Endothelial cell (in vitro differentiated cells): ENCODE measurements around the gene FRMD4A. TPM values are rescaled to one million over a fixed set of nuclear protein-coding genes. Genes with fewer than 3 reads are reported as not detected.

Experiments
- DNase-seq: peaks from one replicate; pipeline ENCODE4 v3.0.0; 2021; ENCODE audit warnings: low spot score
- H3K27ac Mint-ChIP-seq: one replicate; pipeline ENCODE4 v1.8.0; 2021; ENCODE audit warnings: mixed read lengths, inconsistent platforms; ENCODE audit not compliant: unreplicated experiment
- H3K27me3 Mint-ChIP-seq: one replicate; pipeline ENCODE4 v1.8.0; 2021; ENCODE audit warnings: mild to moderate bottlenecking, moderate library complexity, mixed read lengths, inconsistent platforms; ENCODE audit not compliant: unreplicated experiment
- H3K36me3 Mint-ChIP-seq: one replicate; pipeline ENCODE4 v1.8.0; 2021; ENCODE audit warnings: mild to moderate bottlenecking, low read depth, mixed read lengths, inconsistent platforms; ENCODE audit not compliant: unreplicated experiment
- H3K4me1 Mint-ChIP-seq: one replicate; pipeline ENCODE4 v1.8.0; 2021; ENCODE audit warnings: mild to moderate bottlenecking, mixed read lengths, inconsistent platforms; ENCODE audit not compliant: unreplicated experiment
- H3K4me3 Mint-ChIP-seq: one replicate; pipeline ENCODE4 v1.8.0; 2021; ENCODE audit warnings: mild to moderate bottlenecking, mixed read lengths, inconsistent platforms; ENCODE audit not compliant: unreplicated experiment
- H3K9me3 Mint-ChIP-seq: one replicate; pipeline ENCODE4 v1.8.0; 2021; ENCODE audit warnings: mixed read lengths, inconsistent platforms; ENCODE audit not compliant: unreplicated experiment
- CTCF ChIP-seq: fragments of 200-600 bp; sonication (generic); IDR thresholded peaks from one replicate; pipeline ENCODE4 v1.5.0; 2021; ENCODE audit warnings: antibody characterized with exemption; ENCODE audit not compliant: unreplicated experiment
- total RNA-seq: library from RNA; stranded (reverse); fragmentation: NEBNext Ultra II Directional; extraction: Animal tissue kit (Norgen Biotek cat#: 25700); gene quantifications from one replicate; pipeline ENCODE4 v1.2.1, GENCODE V29; 2021; ENCODE audit not compliant: unreplicated experiment

FRMD4A gene
- total RNA-seq, 1 donor from 2014 or later: 68.9 TPM

GRCh38 chr10:14016931-14017333, 313.8 kb downstream of the FRMD4A start:
- peaks cover 27% of the 10 kb centered on the region for H3K4me1 Mint-ChIP-seq
- H3K36me3 Mint-ChIP-seq: no peaks in the 10 kb centered on the region
- H3K27ac Mint-ChIP-seq: no peak overlapping the region
- no peaks in the 10 kb centered on the region for H3K27me3 Mint-ChIP-seq
- TF ChIP-seq CTCF: no peak
- no peak for DNase-seq
- no peaks in the 10 kb centered on the region for H3K9me3 Mint-ChIP-seq
- no peak overlapping the region for H3K4me3 Mint-ChIP-seq

- H3K36me3 Mint-ChIP-seq: no peaks in the 10 kb centered on the region
- H3K4me3 Mint-ChIP-seq: no peak overlapping the region
- H3K27me3 Mint-ChIP-seq: no peaks in the 10 kb centered on the region
- H3K9me3 Mint-ChIP-seq: no peaks in the 10 kb centered on the region
- no peak for TF ChIP-seq CTCF
- no peak overlapping the region for H3K27ac Mint-ChIP-seq
- peaks cover 35% of the 10 kb centered on the region for H3K4me1 Mint-ChIP-seq
- DNase-seq: no peak
These were observed 314.6 kb downstream of the FRMD4A start for GRCh38 chr10:14016011-14016536.

GRCh38 chr10:14014423-14014822, 316.3 kb downstream of the FRMD4A start:
- no peaks in the 10 kb centered on the region for H3K36me3 Mint-ChIP-seq
- no peaks in the 10 kb centered on the region for H3K9me3 Mint-ChIP-seq
- peaks cover 47% of the 10 kb centered on the region for H3K4me1 Mint-ChIP-seq
- DNase-seq: no peak
- peaks cover 2% of the 10 kb centered on the region for H3K27me3 Mint-ChIP-seq
- no peak overlapping the region for H3K4me3 Mint-ChIP-seq
- TF ChIP-seq CTCF: no peak
- no peak overlapping the region for H3K27ac Mint-ChIP-seq

- Mint-ChIP-seq H3K4me3 (peak overlapping the region; percentile 58), H3K4me1 (peaks cover 55% of the 10 kb centered on the region), H3K9me3 (no peaks in the 10 kb centered on the region), H3K27ac (no peak overlapping the region), H3K36me3 (no peaks in the 10 kb centered on the region), H3K27me3 (peaks cover 2% of the 10 kb centered on the region)
- no peak for DNase-seq
- no peak for TF ChIP-seq CTCF
These were observed 319.8 kb downstream of the FRMD4A start for GRCh38 chr10:14010769-14011574.

GRCh38 chr10:14010101-14010558, 320.6 kb downstream of the FRMD4A start:
- Mint-ChIP-seq H3K4me3 (no peak overlapping the region), H3K27me3 (peaks cover 2% of the 10 kb centered on the region), H3K4me1 (peaks cover 54% of the 10 kb centered on the region), H3K27ac (peak overlapping the region; percentile 91), H3K9me3 (no peaks in the 10 kb centered on the region), H3K36me3 (no peaks in the 10 kb centered on the region)
- TF ChIP-seq CTCF: no peak
- DNase-seq: no peak
